H1 (cell line): ENCODE data around the gene LPGAT1. TPM values are rescaled to one million over a fixed set of nuclear protein-coding genes. Genes with fewer than 3 reads are reported as not detected.

Experiments used
- CTCF ChIA-PET: fragments of 300-600 bp; sonication (Branson Sonifier 250); formaldehyde crosslinking; loops from one replicate; lab custom pipeline; 2021; ENCODE audit not compliant: partially characterized antibody; lab: Charles Lee
- POLR2A ChIA-PET: fragments of 300-600 bp; sonication (Branson Sonifier 250); formaldehyde crosslinking; loops from one replicate; lab custom pipeline; 2021; ENCODE audit warnings: inconsistent platforms; ENCODE audit not compliant: partially characterized antibody; lab: Charles Lee
- DNase-seq, 2 experiments: peaks; one replicate each; pipeline versions ENCODE4 v3.0.0 to v3.0.0-alpha.2; 2010 to 2022; ENCODE audit warnings: low spot score in 2 of 2, low read depth in 1 of 2, mixed read lengths in 1 of 2
- FAIRE-seq: peaks from 2 replicates; lab custom pipeline; 2011; peaks lifted over from hg19 to GRCh38; lab: Jason Lieb, UNC
- H2AFZ ChIP-seq: 2 replicates; pipeline ENCODE4 v1.8.1; 2012; ENCODE audit warnings: low read length, inconsistent platforms
- H2AK5ac ChIP-seq: 2 replicates; pipeline ENCODE4 v1.6.1; 2013; ENCODE audit warnings: low read depth, low read length
- H2BK120ac ChIP-seq: replicated peaks from 2 replicates; pipeline ENCODE3; 2013; ENCODE audit warnings: low read depth, low read length, inconsistent platforms
- H2BK12ac ChIP-seq: 2 replicates; pipeline ENCODE4 v1.6.1; 2013; ENCODE audit warnings: low read depth, low read length
- H2BK15ac ChIP-seq: 2 replicates; pipeline ENCODE4 v1.6.1; 2013; ENCODE audit warnings: low read length
- H2BK20ac ChIP-seq: 2 replicates; pipeline ENCODE4 v1.6.1; 2013; ENCODE audit warnings: low read length
- H2BK5ac ChIP-seq: 2 replicates; pipeline ENCODE4 v1.6.1; 2013; ENCODE audit warnings: low read depth, low read length
- H3K14ac ChIP-seq: 2 replicates; pipeline ENCODE4 v1.6.1; 2013; ENCODE audit warnings: inconsistent platforms; ENCODE audit not compliant: insufficient read length
- H3K18ac ChIP-seq: 2 replicates; pipeline ENCODE4 v1.6.1; 2013; ENCODE audit warnings: low read length; ENCODE audit errors: extremely low read depth
- H3K23ac ChIP-seq: 2 replicates; pipeline ENCODE4 v1.6.1; 2013; ENCODE audit warnings: inconsistent platforms; ENCODE audit not compliant: insufficient read length
- H3K23me2 ChIP-seq: 2 replicates; pipeline ENCODE4 v1.6.1; 2013; ENCODE audit warnings: low read depth, low read length
- H3K27ac ChIP-seq: 2 replicates; pipeline ENCODE4 v1.6.1; 2011; ENCODE audit warnings: low read depth, low read length, inconsistent platforms
- H3K27me3 ChIP-seq, 4 experiments: replicated peaks in 1 of 4; 1 replicate in 1 of 4; 2 replicates in 3 of 4; pipeline versions ENCODE4 v1.6.1 to v1.8.1; 2011 to 2013; ENCODE audit warnings: low read length in 3 of 4, mild to moderate bottlenecking in 3 of 4, inconsistent platforms in 2 of 4, mixed read lengths in 2 of 4, moderate library complexity in 1 of 4; ENCODE audit not compliant: control insufficient read depth in 3 of 4, insufficient read depth in 3 of 4; ENCODE audit errors: extremely low read depth in 1 of 4
- H3K36me3 ChIP-seq, 4 experiments: 2 replicates each; pipeline versions ENCODE4 v1.6.1 to v1.8.1; 2011 to 2013; ENCODE audit warnings: mild to moderate bottlenecking in 4 of 4, low read length in 3 of 4, moderate library complexity in 2 of 4, control low read depth in 1 of 4, inconsistent platforms in 1 of 4; ENCODE audit not compliant: insufficient read depth in 4 of 4, control insufficient read depth in 2 of 4
- H3K4ac ChIP-seq: replicated peaks from 2 replicates; pipeline ENCODE3; 2013; ENCODE audit warnings: low read length, low read depth, mixed read lengths, inconsistent platforms; ENCODE audit not compliant: insufficient read length
- H3K4me1 ChIP-seq, 4 experiments: replicated peaks in 1 of 4; 1 replicate in 1 of 4; 2 replicates in 3 of 4; pipeline versions ENCODE4 v1.6.1 to v1.8.1; 2011 to 2013; ENCODE audit warnings: low read length in 3 of 4, inconsistent platforms in 2 of 4, mixed read lengths in 1 of 4; ENCODE audit not compliant: insufficient read depth in 4 of 4, control insufficient read depth in 3 of 4
- H3K4me2 ChIP-seq, 2 experiments: 2 replicates each; pipeline versions ENCODE4 v1.6.1 to v1.8.1; 2011 to 2013; ENCODE audit warnings: low read depth in 2 of 2, low read length in 2 of 2, control low read depth in 1 of 2, inconsistent platforms in 1 of 2, mild to moderate bottlenecking in 1 of 2; ENCODE audit not compliant: insufficient read depth in 1 of 2
- H3K4me3 ChIP-seq, 4 experiments: fragments of 200-600, 300-600 bp in 1 of 4; sonication (generic), shearing (Covaris generic), sonication (Bioruptor Twin) in 1 of 4; 2 replicates each; pipeline versions ENCODE4 v1.5.1 to v1.8.1; 2011 to 2016; ENCODE audit warnings: low read length in 4 of 4, low read depth in 3 of 4, control low read depth in 2 of 4, inconsistent platforms in 2 of 4, mild to moderate bottlenecking in 2 of 4, mixed read lengths in 1 of 4, moderate library complexity in 1 of 4; ENCODE audit not compliant: insufficient read depth in 2 of 4; ENCODE audit errors: extremely low read depth in 1 of 4
- H3K56ac ChIP-seq: replicated peaks from 2 replicates; pipeline ENCODE3; 2013; ENCODE audit warnings: low read depth, mild to moderate bottlenecking, mixed read lengths, low read length, inconsistent platforms; ENCODE audit not compliant: insufficient read length
- H3K79me1 ChIP-seq: 2 replicates; pipeline ENCODE4 v1.6.1; 2013; ENCODE audit warnings: low read depth, low read length, control low read depth
- H3K79me2 ChIP-seq, 2 experiments: 2 replicates each; pipeline versions ENCODE4 v1.6.1 to v1.8.1; 2012 to 2013; ENCODE audit warnings: low read length in 2 of 2, mild to moderate bottlenecking in 2 of 2, inconsistent platforms in 1 of 2; ENCODE audit not compliant: insufficient read depth in 2 of 2, control insufficient read depth in 1 of 2
- H3K9ac ChIP-seq, 4 experiments: replicated peaks in 1 of 4; 1 replicate in 1 of 4; 2 replicates in 3 of 4; pipeline versions ENCODE4 v1.6.1 to v1.8.1; 2011 to 2013; ENCODE audit warnings: low read depth in 3 of 4, low read length in 3 of 4, control low read depth in 2 of 4, mild to moderate bottlenecking in 2 of 4, moderate library complexity in 2 of 4, inconsistent platforms in 1 of 4; ENCODE audit errors: extremely low read depth in 1 of 4
- H3K9me3 ChIP-seq, 2 experiments: 2 replicates each; pipeline versions ENCODE4 v1.6.1 to v1.8.1; 2012 to 2013; ENCODE audit warnings: mild to moderate bottlenecking in 2 of 2, moderate library complexity in 2 of 2, control low read depth in 1 of 2, inconsistent platforms in 1 of 2, low read depth in 1 of 2, low read length in 1 of 2, mixed read lengths in 1 of 2; ENCODE audit not compliant: insufficient read depth in 2 of 2
- H4K20me1 ChIP-seq, 2 experiments: replicated peaks in 1 of 2; 2 replicates each; pipeline versions ENCODE3 to v1.8.1; 2011 to 2013; ENCODE audit warnings: inconsistent platforms in 2 of 2, low read length in 2 of 2, mild to moderate bottlenecking in 1 of 2; ENCODE audit not compliant: insufficient read depth in 2 of 2, control insufficient read depth in 1 of 2
- H4K5ac ChIP-seq: 2 replicates; pipeline ENCODE4 v1.6.1; 2013; ENCODE audit warnings: low read length, low read depth, mixed read lengths, inconsistent platforms; ENCODE audit not compliant: insufficient read length
- H4K8ac ChIP-seq: 2 replicates; pipeline ENCODE4 v1.8.0; 2013; ENCODE audit warnings: mild to moderate bottlenecking, moderate library complexity, low read length, inconsistent platforms; ENCODE audit not compliant: insufficient read depth; ENCODE audit errors: extremely low read depth
- H4K91ac ChIP-seq: replicated peaks from 2 replicates; pipeline ENCODE3; 2013; ENCODE audit warnings: low read length, mixed read lengths, inconsistent platforms; ENCODE audit not compliant: insufficient read length
- CHD2 ChIP-seq: IDR thresholded peaks from 2 replicates; pipeline ENCODE4 v1.6.1; 2012; ENCODE audit warnings: low read length, improper control_type of control experiment
- EGR1 ChIP-seq: IDR thresholded peaks from 2 replicates; pipeline ENCODE4 v1.6.1; 2011; ENCODE audit warnings: low read depth, low read length, borderline replicate concordance
- GABPA ChIP-seq: IDR thresholded peaks from 2 replicates; pipeline ENCODE4 v1.6.1; 2011; ENCODE audit warnings: mild to moderate bottlenecking, low read length, moderate library complexity, borderline replicate concordance; ENCODE audit not compliant: insufficient read depth
- JUND ChIP-seq: IDR thresholded peaks from 2 replicates; pipeline ENCODE4 v1.6.1; 2011; ENCODE audit warnings: mild to moderate bottlenecking, improper control_type of control experiment, low read length
- KDM4A ChIP-seq: IDR thresholded peaks from one replicate; pipeline ENCODE4 v1.7.1; 2012; ENCODE audit warnings: low read depth, mild to moderate bottlenecking, moderate library complexity, low read length, inconsistent platforms; ENCODE audit not compliant: severe bottlenecking
- MAX ChIP-seq: IDR thresholded peaks from 2 replicates; pipeline ENCODE4 v1.6.1; 2012; ENCODE audit warnings: inconsistent platforms
- NRF1 ChIP-seq: IDR thresholded peaks from 2 replicates; pipeline ENCODE4 v1.6.1; 2011; ENCODE audit warnings: mild to moderate bottlenecking, low read depth, low read length, improper control_type of control experiment
- RXRA ChIP-seq: IDR thresholded peaks from 2 replicates; pipeline ENCODE4 v1.6.1; 2011; ENCODE audit warnings: low read depth, mild to moderate bottlenecking, low read length, moderate library complexity; ENCODE audit not compliant: insufficient read depth
- SAP30 ChIP-seq: fragments of 300-600 bp; sonication (generic); IDR thresholded peaks from 2 replicates; pipeline ENCODE4 v1.7.1; 2012; ENCODE audit warnings: low read length, moderate library complexity, mild to moderate bottlenecking, inconsistent platforms; ENCODE audit not compliant: insufficient read depth, insufficient replicate concordance
- SP1 ChIP-seq: IDR thresholded peaks from 2 replicates; pipeline ENCODE4 v1.6.1; 2011; ENCODE audit warnings: low read depth, low read length
- TBP ChIP-seq: IDR thresholded peaks from 2 replicates; pipeline ENCODE4 v1.6.1; 2011; ENCODE audit warnings: low read depth, low read length, improper control_type of control experiment
- TEAD4 ChIP-seq: IDR thresholded peaks from 2 replicates; pipeline ENCODE4 v1.6.1; 2012; ENCODE audit warnings: low read depth, low read length, inconsistent platforms, mixed read lengths
- ZNF274 ChIP-seq: IDR thresholded peaks from 2 replicates; pipeline ENCODE4 v1.7.0; 2012; ENCODE audit warnings: low read length, borderline replicate concordance; ENCODE audit errors: extremely low read depth
- WGBS, 2 experiments: shearing (Covaris generic) in 1 of 2; methylation state at CpG; one replicate each; pipeline versions ENCODE4 v1.1.6 to v1.1.7; 2013 to 2015; ENCODE audit warnings: low lambda C conversion rate in 2 of 2, mixed read lengths in 2 of 2, inconsistent platforms in 1 of 2, low coverage in 1 of 2, missing lambda C conversion rate in 1 of 2; ENCODE audit not compliant: insufficient replicate concordance in 2 of 2, insufficient coverage in 1 of 2, insufficient read length in 1 of 2; ENCODE audit errors: extremely low coverage in 1 of 2, missing lambda C conversion rate in 1 of 2; 5-methylcytosine and 5-hydroxymethylcytosine counted together
- polyA plus RNA-seq, 7 experiments: library from polyadenylated mRNA; depleted of rRNA in 3 of 7; stranded (reverse) in 5 of 7; unstranded in 2 of 7; fragments of >200 nt in 5 of 7; fragments of 200-250 nt in 2 of 7; gene quantifications; 1 replicate in 5 of 7; 2 replicates in 1 of 7; 4 replicates in 1 of 7; pipeline versions ENCODE4 v1.2.1 to v1.2.3, GENCODE V29; 2011 to 2013; ENCODE audit warnings: missing spikeins in 2 of 7, mixed read lengths in 2 of 7
- total RNA-seq: library from RNA; stranded (reverse); fragmentation: NEBNext Ultra II Directional; extraction: Animal tissue kit (Norgen Biotek cat#: 25700); gene quantifications from 2 replicates; pipeline ENCODE4 v1.2.1, GENCODE V29; 2021

LPGAT1 gene
- total and polyA plus RNA-seq, 2 of the 8 experiments (the other 6 are each of a cell fraction or from before 2014, with no cell fraction given) = 2.3 to 13.5 TPM

- CTCF ChIA-PET = interaction anchor here (0.6 to 2.6 kb wide), 6 partner anchors 10 to 132 kb away, joined by 3 to 10 read pairs (median 4); no protein-coding TSS in a partner anchor
- no peaks in the 10 kb centered on the region for H3K79me2 ChIP-seq
- TF ChIP-seq GABPA (no peak), TEAD4 (no peak), KDM4A (no peak), NRF1 (no peak), MAX (no peak), TBP (no peak), SP1 (no peak), SAP30 (no peak), EGR1 (no peak), ZNF274 (no peak), CHD2 (no peak), RXRA (no peak), JUND (no peak)
Observed at GRCh38 chr1:211814313-211814712, 16.2 kb downstream of the LPGAT1 start.

More at GRCh38 chr1:211814313-211814712, 16.2 kb downstream of the LPGAT1 start:
- no peak overlapping the region for H2BK15ac ChIP-seq
- FAIRE-seq (no peak), DNase-seq (no peak)
- H3K14ac ChIP-seq = no peak overlapping the region
- H4K5ac ChIP-seq = no peak overlapping the region
- H3K79me1 ChIP-seq = no peaks in the 10 kb centered on the region
- H3K36me3 ChIP-seq = no peaks in the 10 kb centered on the region
- H3K9ac ChIP-seq = no peak overlapping the region
- no peak overlapping the region for H3K27ac ChIP-seq
- no peak overlapping the region for H2BK5ac ChIP-seq
- no peak overlapping the region for H4K8ac ChIP-seq
- H3K56ac ChIP-seq = no peak overlapping the region
- H2BK120ac ChIP-seq = no peak overlapping the region
- H3K4me1 ChIP-seq = no peaks in the 10 kb centered on the region
- WGBS, 2 experiments = 82% methylated on average over 1 of the region's 1 CpG; no CpG with 5 or more reads in 1 of the 2 experiments
- no peak overlapping the region for H3K4me3 ChIP-seq
- no peak overlapping the region for H3K23ac ChIP-seq
- no peaks in the 10 kb centered on the region for H4K20me1 ChIP-seq
- no peaks in the 10 kb centered on the region for H3K9me3 ChIP-seq
- H3K27me3 ChIP-seq = no peaks in the 10 kb centered on the region
- H2AK5ac ChIP-seq = no peak overlapping the region
- H2AFZ ChIP-seq = no peak overlapping the region
- POLR2A ChIA-PET = interaction anchor here (1.0 to 1.5 kb wide), 2 partner anchors 14 to 139 kb away, joined by 3 to 6 read pairs; no protein-coding TSS in a partner anchor
- no peak overlapping the region for H2BK20ac ChIP-seq
- H4K91ac ChIP-seq = no peak overlapping the region
- no peak overlapping the region for H3K4me2 ChIP-seq
- no peaks in the 10 kb centered on the region for H3K23me2 ChIP-seq
- H3K4ac ChIP-seq = no peak overlapping the region
- H3K18ac ChIP-seq = no peak overlapping the region
- no peak overlapping the region for H2BK12ac ChIP-seq
